DMS 273 treated with DMSO at 0.1 percent for 48 hours (cell line): ENCODE measurements around the gene TRIM62.

Source experiments
- DNase-seq: peaks from one replicate; lab custom pipeline; 2025; lab: John Stamatoyannopoulos, UW

TRIM62 gene

DNA sequence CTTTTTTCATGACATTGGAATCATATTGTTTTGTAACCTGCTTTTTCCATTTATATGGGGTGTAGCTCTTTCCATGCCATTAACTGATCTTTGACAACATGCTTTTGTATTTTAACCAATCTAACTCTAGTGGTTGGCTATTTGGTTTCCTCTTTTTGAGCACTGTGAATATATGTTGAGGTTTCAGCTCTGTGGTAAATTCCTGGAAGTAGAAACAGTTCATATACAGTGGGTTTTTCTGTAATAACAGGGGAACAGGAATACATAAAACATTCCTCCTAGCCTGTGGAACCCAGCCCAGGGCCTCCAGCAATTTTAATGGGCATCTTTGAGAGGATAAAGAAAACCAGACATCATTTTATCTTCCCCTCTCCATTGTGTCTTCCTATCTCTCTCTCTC lies 83.5 kb downstream of the TRIM62 start:
- DNase-seq = no peak

DNA sequence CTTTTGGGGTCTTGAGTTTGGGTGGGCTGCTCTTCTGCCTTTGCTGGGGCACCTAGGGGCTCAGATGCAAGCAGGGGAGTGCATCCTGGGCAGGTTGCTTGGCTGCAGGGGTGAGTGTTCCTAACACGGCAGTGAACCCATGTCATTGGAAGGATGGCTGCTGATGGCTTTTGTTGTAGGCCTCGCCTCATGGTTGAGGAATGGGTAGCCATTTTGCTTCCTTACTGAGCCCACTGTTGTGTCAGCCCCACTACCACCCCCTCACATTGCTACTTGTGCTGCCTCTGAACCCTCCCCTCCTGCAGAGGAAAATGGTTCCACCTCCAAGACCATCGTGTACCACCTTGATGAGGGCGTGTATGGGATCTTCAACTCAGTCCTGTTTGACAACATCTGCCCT lies 84.1 kb downstream of the TRIM62 start:
- DNase-seq = no peak

DNA sequence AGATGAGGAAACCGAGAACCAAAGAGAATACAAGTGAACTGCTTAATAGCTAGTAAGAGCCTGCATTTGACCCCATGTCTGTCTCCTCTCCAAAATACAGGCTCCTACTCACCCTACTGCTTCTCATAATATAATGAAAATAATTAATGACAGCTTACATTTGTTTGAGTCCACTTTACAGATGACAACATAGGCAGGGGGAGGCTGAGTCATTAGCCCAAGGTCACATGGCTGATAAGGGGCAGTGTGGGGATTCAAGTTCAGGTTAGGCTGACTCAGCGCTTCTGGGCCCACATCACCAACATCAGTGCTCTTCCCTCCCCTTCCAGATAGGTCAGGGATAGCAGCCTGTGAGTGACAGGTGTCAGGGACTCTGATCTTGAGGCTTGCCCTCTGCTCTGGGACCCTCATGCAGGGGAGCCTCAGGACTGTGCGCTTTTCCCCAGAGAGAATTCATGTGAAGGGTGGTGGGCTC lies 84.7 kb downstream of the TRIM62 start:
- DNase-seq = no peak

DNA sequence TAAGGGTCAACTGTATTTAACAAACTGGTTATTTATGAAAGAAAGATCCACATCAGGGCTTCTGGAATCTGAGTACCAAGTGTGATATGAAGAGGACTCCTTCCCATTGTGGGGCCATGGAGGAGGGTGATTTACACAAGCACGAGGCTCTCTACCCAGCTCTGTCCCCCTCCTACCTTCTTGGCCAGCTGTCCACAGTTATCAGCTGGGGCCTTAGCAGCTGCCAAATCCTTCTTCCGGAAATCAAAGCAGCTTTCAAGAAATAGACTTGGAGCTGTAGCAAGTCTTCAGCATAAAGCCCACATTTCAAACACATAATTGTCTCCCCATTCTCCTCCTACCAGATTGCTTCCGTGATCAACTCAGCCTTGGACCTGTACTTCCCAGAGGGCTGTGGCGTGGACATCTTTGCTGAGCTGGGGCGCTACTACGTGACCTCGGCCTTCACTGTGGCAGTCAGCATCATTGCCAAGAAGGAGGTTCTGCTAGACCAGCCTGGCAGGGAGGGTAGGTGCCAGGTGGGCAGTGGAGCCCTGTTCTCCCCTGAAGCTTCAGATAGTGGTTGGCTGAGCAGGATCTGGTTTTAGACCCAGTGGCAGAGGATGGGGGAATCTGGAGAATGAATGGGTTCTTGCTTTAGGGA lies 85.4 kb downstream of the TRIM62 start:
- DNase-seq = no peak
